ENCODE measurements around the gene MLPH. TPM values are rescaled to one million over a fixed set of nuclear protein-coding genes. Genes with fewer than 3 reads are reported as not detected.

The MLPH gene
- polyA plus RNA-seq, 3 donors, result not detected

GRCh38 chr2:237478979-237479378, 8.1 kb upstream of the MLPH start:
- Histone ChIP-seq H4K20me1 (ENCODE audit: insufficient read depth, low read length) (no peaks in the 10 kb centered on the region), H3K79me2 (ENCODE audit: insufficient read depth, low read length) (no peaks in the 10 kb centered on the region), H3K27me3 (ENCODE audit: control insufficient read depth in 2 of 2, insufficient read depth in 2 of 2, low read length in 2 of 2) (peaks cover 11 to 29% of the 10 kb centered on the region in 2 donors), H3K27ac (ENCODE audit: low read depth in 1 of 2, low read length in 2 of 2) (no peak overlapping the region), H3K4me3 (replicated peaks in 1 of 3; ENCODE audit: low read depth in 2 of 3, low read length in 3 of 3) (no peak overlapping the region), H2AFZ (ENCODE audit: insufficient read depth, low read depth, low read length, poor library complexity, severe bottlenecking) (no peak overlapping the region), H3K9me3 (replicated peaks in 1 of 2; ENCODE audit: control insufficient read depth in 1 of 2, insufficient read depth in 1 of 2, low read length in 2 of 2) (no peaks in the 10 kb centered on the region), H3K9ac (ENCODE audit: insufficient read depth, low read length, poor library complexity, severe bottlenecking) (no peak overlapping the region), H3K4me2 (replicated peaks; ENCODE audit: extremely low read depth, low read length, poor library complexity, severe bottlenecking) (no peak overlapping the region), H3K36me3 (replicated peaks in 1 of 2; ENCODE audit: control insufficient read depth in 1 of 2, insufficient read depth in 2 of 2, low read length in 2 of 2) (no peaks in the 10 kb centered on the region), H3K4me1 (ENCODE audit: control insufficient read depth in 1 of 2, insufficient read depth in 2 of 2, low read length in 2 of 2) (peaks cover 17 to 22% of the 10 kb centered on the region in 2 donors)
- peaks cover 27% of the 10 kb centered on the region for H3K4me1 Mint-ChIP-seq
- peaks cover 21 to 30% (median 27%) of the 10 kb centered on the region in 3 donors for H3K27me3 Mint-ChIP-seq (ENCODE audit: low read depth in 3 of 3)
- no peak overlapping the region for H3K27ac Mint-ChIP-seq
- H3K9me3 Mint-ChIP-seq, result peaks cover 0 to 2% (median 0%) of the 10 kb centered on the region in 7 donors
- TF ChIP-seq, protein P1, sequence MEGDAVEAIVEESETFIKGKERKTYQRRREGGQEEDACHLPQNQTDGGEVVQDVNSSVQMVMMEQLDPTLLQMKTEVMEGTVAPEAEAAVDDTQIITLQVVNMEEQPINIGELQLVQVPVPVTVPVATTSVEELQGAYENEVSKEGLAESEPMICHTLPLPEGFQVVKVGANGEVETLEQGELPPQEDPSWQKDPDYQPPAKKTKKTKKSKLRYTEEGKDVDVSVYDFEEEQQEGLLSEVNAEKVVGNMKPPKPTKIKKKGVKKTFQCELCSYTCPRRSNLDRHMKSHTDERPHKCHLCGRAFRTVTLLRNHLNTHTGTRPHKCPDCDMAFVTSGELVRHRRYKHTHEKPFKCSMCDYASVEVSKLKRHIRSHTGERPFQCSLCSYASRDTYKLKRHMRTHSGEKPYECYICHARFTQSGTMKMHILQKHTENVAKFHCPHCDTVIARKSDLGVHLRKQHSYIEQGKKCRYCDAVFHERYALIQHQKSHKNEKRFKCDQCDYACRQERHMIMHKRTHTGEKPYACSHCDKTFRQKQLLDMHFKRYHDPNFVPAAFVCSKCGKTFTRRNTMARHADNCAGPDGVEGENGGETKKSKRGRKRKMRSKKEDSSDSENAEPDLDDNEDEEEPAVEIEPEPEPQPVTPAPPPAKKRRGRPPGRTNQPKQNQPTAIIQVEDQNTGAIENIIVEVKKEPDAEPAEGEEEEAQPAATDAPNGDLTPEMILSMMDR (IDR thresholded peaks at IDR 0.05), result no peak
- no peaks in the 10 kb centered on the region for H3K36me3 Mint-ChIP-seq
- H3K4me3 Mint-ChIP-seq, result no peak overlapping the region
- no peak for DNase-seq
- WGBS (ENCODE audit: insufficient coverage), result 88% methylated on average over 1 of the region's 3 CpGs
- intact Hi-C loops (cut with micrococcal nuclease), result loop anchor here (5.0 to 10.0 kb wide), 2 partner anchors 57 to 324 kb away; no protein-coding TSS in a partner anchor

- H3K36me3 ChIP-seq (replicated peaks in 1 of 2; ENCODE audit: control insufficient read depth in 1 of 2, insufficient read depth in 2 of 2, low read length in 2 of 2), result no peaks in the 10 kb centered on the region
- Mint-ChIP-seq H3K36me3 (no peaks in the 10 kb centered on the region), H3K27ac (no peak overlapping the region), H3K9me3 (peaks cover 0 to 2% (median 0%) of the 10 kb centered on the region in 7 donors), H3K27me3 (ENCODE audit: low read depth in 3 of 3) (peaks cover 21 to 34% (median 33%) of the 10 kb centered on the region in 3 donors), H3K4me1 (peaks cover 19% of the 10 kb centered on the region), H3K4me3 (no peak overlapping the region)
- no peaks in the 10 kb centered on the region for H3K9me3 ChIP-seq (replicated peaks in 1 of 2; ENCODE audit: control insufficient read depth in 1 of 2, insufficient read depth in 1 of 2, low read length in 2 of 2)
- TF ChIP-seq, protein P1 (IDR thresholded peaks at IDR 0.05), result no peak
- peaks cover 10 to 14% of the 10 kb centered on the region in 2 donors for H3K4me1 ChIP-seq (ENCODE audit: control insufficient read depth in 1 of 2, insufficient read depth in 2 of 2, low read length in 2 of 2)
- H3K27ac ChIP-seq (ENCODE audit: low read depth in 1 of 2, low read length in 2 of 2), result no peak overlapping the region
- no peak overlapping the region for H3K4me3 ChIP-seq (replicated peaks in 1 of 3; ENCODE audit: low read depth in 2 of 3, low read length in 3 of 3)
- no peak overlapping the region for H3K9ac ChIP-seq (ENCODE audit: insufficient read depth, low read length, poor library complexity, severe bottlenecking)
- no peaks in the 10 kb centered on the region for H3K79me2 ChIP-seq (ENCODE audit: insufficient read depth, low read length)
- peaks cover 11 to 34% of the 10 kb centered on the region in 2 donors for H3K27me3 ChIP-seq (ENCODE audit: control insufficient read depth in 2 of 2, insufficient read depth in 2 of 2, low read length in 2 of 2)
- intact Hi-C loops (cut with micrococcal nuclease), result loop anchor here (5.0 to 10.0 kb wide), 2 partner anchors 57 to 325 kb away; no protein-coding TSS in a partner anchor
- no peak overlapping the region for H3K4me2 ChIP-seq (replicated peaks; ENCODE audit: extremely low read depth, low read length, poor library complexity, severe bottlenecking)
- DNase-seq, result no peak
- H4K20me1 ChIP-seq (ENCODE audit: insufficient read depth, low read length), result no peaks in the 10 kb centered on the region
- no peak overlapping the region for H2AFZ ChIP-seq (ENCODE audit: insufficient read depth, low read depth, low read length, poor library complexity, severe bottlenecking)
- no CpG with 5 or more reads among the region's 4 CpGs for WGBS (ENCODE audit: insufficient coverage)
These were observed 7.3 kb upstream of the MLPH start for GRCh38 chr2:237479747-237480146.

Measured in CD14-positive monocyte (primary cell).